ENCODE data around the gene SEMA3C.

Gene SEMA3C

GRCh38 chr7:80942261-80943041, 23.6 kb upstream of the SEMA3C start:
- ChIA-PET POLR2A (interaction anchor here (0.7 to 0.8 kb wide), 2 partner anchors 24 to 102 kb away, joined by 3 to 4 read pairs; partner anchors contain the start of gene SEMA3C), CTCF (no interaction called here)
- TF ChIP-seq ZNF155 (tag by site-specific recombination; IDR thresholded peaks at IDR 0.05) (no peak), ZNF394 (tag by site-specific recombination; IDR thresholded peaks at IDR 0.05; ENCODE audit: borderline replicate concordance) (peak; percentile 44; the same call in 1 of the 2 replicates), ZNF404 (tag by site-specific recombination; IDR thresholded peaks at IDR 0.05) (no peak), ZNF837 (tag by site-specific recombination; IDR thresholded peaks at IDR 0.05) (no peak), ZNF335 (tag by site-specific recombination; conservative IDR thresholded peaks at IDR 0.05) (0 out of 2 replicates have a peak, but pooled peaks have one; percentile 17), ZNF341 (tag by site-specific recombination; IDR thresholded peaks at IDR 0.05; ENCODE audit: low read depth) (no peak), HIC1 (tag by site-specific recombination; IDR thresholded peaks at IDR 0.05) (peak; percentile 44; the same call in 1 of the 2 replicates), ZNF518A (tag by site-specific recombination; conservative IDR thresholded peaks at IDR 0.05; ENCODE audit: low read depth) (no peak), ZNF24 (tag by site-specific recombination; IDR thresholded peaks at IDR 0.05) (no peak)
- H3K4me3 ChIP-seq (ENCODE audit: low read depth, low read length), result no peak overlapping the region
- peaks cover 2% of the 10 kb centered on the region; the same call in 1 of the 2 replicates for H3K4me1 ChIP-seq (ENCODE audit: control insufficient read depth, insufficient read depth, low read length)
- no peaks in the 10 kb centered on the region for H3K9me3 ChIP-seq (ENCODE audit: control insufficient read depth, insufficient read depth, low read depth, low read length)
- no peaks in the 10 kb centered on the region for H3K36me3 ChIP-seq (ENCODE audit: control insufficient read depth in 2 of 2, insufficient read depth in 1 of 2, low read length in 2 of 2)
- H3K27ac ChIP-seq (ENCODE audit: extremely low read depth, low read depth, low read length), result no peak overlapping the region

GRCh38 chr7:80941208-80941758, 22.4 kb upstream of the SEMA3C start:
- Histone ChIP-seq H3K4me3 (ENCODE audit: low read depth, low read length) (no peak overlapping the region), H3K36me3 (ENCODE audit: control insufficient read depth in 2 of 2, insufficient read depth in 1 of 2, low read length in 2 of 2) (no peaks in the 10 kb centered on the region), H3K4me1 (ENCODE audit: control insufficient read depth, insufficient read depth, low read length) (peaks cover 3% of the 10 kb centered on the region; the same call in 1 of the 2 replicates), H3K9me3 (ENCODE audit: control insufficient read depth, insufficient read depth, low read depth, low read length) (no peaks in the 10 kb centered on the region), H3K27ac (ENCODE audit: extremely low read depth, low read depth, low read length) (no peak overlapping the region)
- ChIA-PET CTCF (interaction anchor here (0.7 to 1.0 kb wide), 2 partner anchors 17 to 152 kb away, joined by 3 to 4 read pairs; no protein-coding TSS in a partner anchor), POLR2A (interaction anchor here (0.6 to 1.2 kb wide), 3 partner anchors 23 to 218 kb away, joined by 3 to 4 read pairs (median 3); partner anchors contain the start of gene SEMA3C)
- TF ChIP-seq ZNF658 (tag by site-specific recombination; IDR thresholded peaks at IDR 0.05), result no peak
- TF ChIP-seq ZNF777 (tag by site-specific recombination; IDR thresholded peaks at IDR 0.05; ENCODE audit: borderline replicate concordance), result no peak
- TF ChIP-seq ZNF629 (tag by site-specific recombination; IDR thresholded peaks at IDR 0.05), result no peak
